Panc1 (cell line): ENCODE measurements around the gene BICD1.

Source experiments
- CTCF ChIP-seq: fragments of 450-650 bp; IDR thresholded peaks from 2 replicates; pipeline ENCODE4 v1.5.1; 2017; ENCODE audit warnings: mild to moderate bottlenecking
- POLR2AphosphoS5 ChIP-seq: IDR thresholded peaks from 2 replicates; pipeline ENCODE4 v1.6.1; 2012; ENCODE audit warnings: mild to moderate bottlenecking, low read depth, low read length, moderate library complexity
- REST ChIP-seq, 2 experiments: IDR thresholded peaks; 2 replicates each; pipeline ENCODE4 v1.6.1; 2011 to 2012; ENCODE audit warnings: low read depth in 2 of 2, control low read depth in 1 of 2, low read length in 1 of 2, mild to moderate bottlenecking in 1 of 2, moderate library complexity in 1 of 2; ENCODE audit not compliant: insufficient read depth in 1 of 2
- SIN3A ChIP-seq: IDR thresholded peaks from 2 replicates; pipeline ENCODE4 v1.6.1; 2012; ENCODE audit warnings: low read depth, mild to moderate bottlenecking, low read length, moderate library complexity, borderline replicate concordance; ENCODE audit not compliant: insufficient read depth
- TCF7L2 ChIP-seq: IDR thresholded peaks from 2 replicates; pipeline ENCODE4 v1.6.1; 2011; ENCODE audit warnings: mild to moderate bottlenecking, low read depth, low read length, inconsistent platforms

GRCh38 chr12:32281098-32281497 lies 174.5 kb downstream of the BICD1 start:
- TF ChIP-seq SIN3A (no peak), CTCF (no peak), POLR2AphosphoS5 (no peak), REST (IDR thresholded peaks at IDR 0.05; ENCODE audit: insufficient read depth in 1 of 2, low read depth in 2 of 2, low read length in 1 of 2) (no peak), TCF7L2 (no peak)
